Measurements from ENCODE around the gene PSD2.

GRCh38 chr5:139808481-139809330, 13.1 kb downstream of the PSD2 start:
- no peak for TF ChIP-seq ZNF574 (CRISPR knock-in tag; IDR thresholded peaks at IDR 0.05)
- no peak for TF ChIP-seq ZNF644 (CRISPR knock-in tag; IDR thresholded peaks at IDR 0.05; ENCODE audit: low read depth)
- TF ChIP-seq, protein P1, sequence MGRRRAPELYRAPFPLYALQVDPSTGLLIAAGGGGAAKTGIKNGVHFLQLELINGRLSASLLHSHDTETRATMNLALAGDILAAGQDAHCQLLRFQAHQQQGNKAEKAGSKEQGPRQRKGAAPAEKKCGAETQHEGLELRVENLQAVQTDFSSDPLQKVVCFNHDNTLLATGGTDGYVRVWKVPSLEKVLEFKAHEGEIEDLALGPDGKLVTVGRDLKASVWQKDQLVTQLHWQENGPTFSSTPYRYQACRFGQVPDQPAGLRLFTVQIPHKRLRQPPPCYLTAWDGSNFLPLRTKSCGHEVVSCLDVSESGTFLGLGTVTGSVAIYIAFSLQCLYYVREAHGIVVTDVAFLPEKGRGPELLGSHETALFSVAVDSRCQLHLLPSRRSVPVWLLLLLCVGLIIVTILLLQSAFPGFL (CRISPR knock-in tag; IDR thresholded peaks at IDR 0.05): no peak
- TF ChIP-seq NONO (IDR thresholded peaks at IDR 0.05): no peak
- no peak for TF ChIP-seq NONO (CRISPR knock-in tag; conservative IDR thresholded peaks at IDR 0.05)
- TF ChIP-seq, protein P2, sequence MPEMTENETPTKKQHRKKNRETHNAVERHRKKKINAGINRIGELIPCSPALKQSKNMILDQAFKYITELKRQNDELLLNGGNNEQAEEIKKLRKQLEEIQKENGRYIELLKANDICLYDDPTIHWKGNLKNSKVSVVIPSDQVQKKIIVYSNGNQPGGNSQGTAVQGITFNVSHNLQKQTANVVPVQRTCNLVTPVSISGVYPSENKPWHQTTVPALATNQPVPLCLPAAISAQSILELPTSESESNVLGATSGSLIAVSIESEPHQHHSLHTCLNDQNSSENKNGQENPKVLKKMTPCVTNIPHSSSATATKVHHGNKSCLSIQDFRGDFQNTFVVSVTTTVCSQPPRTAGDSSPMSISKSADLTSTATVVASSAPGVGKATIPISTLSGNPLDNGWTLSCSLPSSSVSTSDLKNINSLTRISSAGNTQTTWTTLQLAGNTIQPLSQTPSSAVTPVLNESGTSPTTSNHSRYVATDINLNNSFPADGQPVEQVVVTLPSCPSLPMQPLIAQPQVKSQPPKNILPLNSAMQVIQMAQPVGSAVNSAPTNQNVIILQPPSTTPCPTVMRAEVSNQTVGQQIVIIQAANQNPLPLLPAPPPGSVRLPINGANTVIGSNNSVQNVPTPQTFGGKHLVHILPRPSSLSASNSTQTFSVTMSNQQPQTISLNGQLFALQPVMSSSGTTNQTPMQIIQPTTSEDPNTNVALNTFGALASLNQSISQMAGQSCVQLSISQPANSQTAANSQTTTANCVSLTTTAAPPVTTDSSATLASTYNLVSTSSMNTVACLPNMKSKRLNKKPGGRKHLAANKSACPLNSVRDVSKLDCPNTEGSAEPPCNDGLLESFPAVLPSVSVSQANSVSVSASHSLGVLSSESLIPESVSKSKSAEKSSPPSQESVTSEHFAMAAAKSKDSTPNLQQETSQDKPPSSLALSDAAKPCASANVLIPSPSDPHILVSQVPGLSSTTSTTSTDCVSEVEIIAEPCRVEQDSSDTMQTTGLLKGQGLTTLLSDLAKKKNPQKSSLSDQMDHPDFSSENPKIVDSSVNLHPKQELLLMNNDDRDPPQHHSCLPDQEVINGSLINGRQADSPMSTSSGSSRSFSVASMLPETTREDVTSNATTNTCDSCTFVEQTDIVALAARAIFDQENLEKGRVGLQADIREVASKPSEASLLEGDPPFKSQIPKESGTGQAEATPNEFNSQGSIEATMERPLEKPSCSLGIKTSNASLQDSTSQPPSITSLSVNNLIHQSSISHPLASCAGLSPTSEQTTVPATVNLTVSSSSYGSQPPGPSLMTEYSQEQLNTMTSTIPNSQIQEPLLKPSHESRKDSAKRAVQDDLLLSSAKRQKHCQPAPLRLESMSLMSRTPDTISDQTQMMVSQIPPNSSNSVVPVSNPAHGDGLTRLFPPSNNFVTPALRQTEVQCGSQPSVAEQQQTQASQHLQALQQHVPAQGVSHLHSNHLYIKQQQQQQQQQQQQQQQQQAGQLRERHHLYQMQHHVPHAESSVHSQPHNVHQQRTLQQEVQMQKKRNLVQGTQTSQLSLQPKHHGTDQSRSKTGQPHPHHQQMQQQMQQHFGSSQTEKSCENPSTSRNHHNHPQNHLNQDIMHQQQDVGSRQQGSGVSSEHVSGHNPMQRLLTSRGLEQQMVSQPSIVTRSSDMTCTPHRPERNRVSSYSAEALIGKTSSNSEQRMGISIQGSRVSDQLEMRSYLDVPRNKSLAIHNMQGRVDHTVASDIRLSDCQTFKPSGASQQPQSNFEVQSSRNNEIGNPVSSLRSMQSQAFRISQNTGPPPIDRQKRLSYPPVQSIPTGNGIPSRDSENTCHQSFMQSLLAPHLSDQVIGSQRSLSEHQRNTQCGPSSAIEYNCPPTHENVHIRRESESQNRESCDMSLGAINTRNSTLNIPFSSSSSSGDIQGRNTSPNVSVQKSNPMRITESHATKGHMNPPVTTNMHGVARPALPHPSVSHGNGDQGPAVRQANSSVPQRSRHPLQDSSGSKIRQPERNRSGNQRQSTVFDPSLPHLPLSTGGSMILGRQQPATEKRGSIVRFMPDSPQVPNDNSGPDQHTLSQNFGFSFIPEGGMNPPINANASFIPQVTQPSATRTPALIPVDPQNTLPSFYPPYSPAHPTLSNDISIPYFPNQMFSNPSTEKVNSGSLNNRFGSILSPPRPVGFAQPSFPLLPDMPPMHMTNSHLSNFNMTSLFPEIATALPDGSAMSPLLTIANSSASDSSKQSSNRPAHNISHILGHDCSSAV (CRISPR knock-in tag; IDR thresholded peaks at IDR 0.05; ENCODE audit: borderline replicate concordance): no peak
- no peak for TF ChIP-seq ZNF317 (CRISPR knock-in tag; IDR thresholded peaks at IDR 0.05)
- TF ChIP-seq ASH2L (IDR thresholded peaks at IDR 0.05; ENCODE audit: insufficient read length, low read depth, low read length): no peak
- TF ChIP-seq CTCF (CRISPR knock-in tag; IDR thresholded peaks at IDR 0.05): no peak
- no peak for TF ChIP-seq RFX5 (IDR thresholded peaks at IDR 0.05; ENCODE audit: low read depth, low read length)
- TF ChIP-seq SYNCRIP (IDR thresholded peaks at IDR 0.05; ENCODE audit: insufficient read depth, low read depth, low read length): no peak
- TF ChIP-seq GLI4 (CRISPR knock-in tag; IDR thresholded peaks at IDR 0.05; ENCODE audit: borderline replicate concordance): no peak
- no peak for TF ChIP-seq JUN (CRISPR knock-in tag; IDR thresholded peaks at IDR 0.05)
- TF ChIP-seq RARA (CRISPR knock-in tag; IDR thresholded peaks at IDR 0.05): no peak

All from HepG2 (cell line).